Measurements from ENCODE around the gene WDR27. TPM values are rescaled to one million over a fixed set of nuclear protein-coding genes. Genes with fewer than 3 reads are reported as not detected.

The WDR27 gene
- total and polyA plus RNA-seq, 12 donors, result 3.2 to 12.0 (median 6.6) TPM

- intact Hi-C loops (cut with DNase I), result no loop called here
- DNase-seq (no peak), ATAC-seq (no peak)
- Histone ChIP-seq H3K4me1 (peaks cover 0 to 18% (median 9%) of the 10 kb centered on the region in 9 donors), H3K9me3 (peaks cover 0 to 7% (median 0%) of the 10 kb centered on the region in 11 donors), H3K36me3 (peaks cover 0 to 65% (median 0%) of the 10 kb centered on the region in 9 donors), H3K27me3 (no peaks in the 10 kb centered on the region), H3K27ac (peak overlapping the region in 8 of 10 donors; percentile 38 to 80 (median 63)), H3K4me3 (no peak overlapping the region)
- no peak for TF ChIP-seq CTCF (IDR thresholded peaks at IDR 0.05)
- WGBS, 2 donors, result 77 to 84% methylated on average over 6 of the region's 6 CpGs
Observed at GRCh38 chr6:169669147-169669546, 32.7 kb downstream of the WDR27 start.

GRCh38 chr6:169668203-169668847 is 33.5 kb downstream of the WDR27 start:
- Histone ChIP-seq H3K36me3 (peaks cover 0 to 74% (median 6%) of the 10 kb centered on the region in 9 donors), H3K27ac (peak overlapping the region in 1 of 10 donors; percentile 80), H3K4me1 (peaks cover 0 to 18% (median 9%) of the 10 kb centered on the region in 9 donors), H3K4me3 (no peak overlapping the region), H3K27me3 (no peaks in the 10 kb centered on the region), H3K9me3 (no peaks in the 10 kb centered on the region)
- intact Hi-C loops (cut with DNase I), result no loop called here
- no peak for TF ChIP-seq CTCF (IDR thresholded peaks at IDR 0.05)
- ATAC-seq (no peak), DNase-seq (no peak)
- 89 to 94% methylated on average over 15 of the region's 15 CpGs for WGBS, 2 donors

GRCh38 chr6:169667716-169668115 is 34.1 kb downstream of the WDR27 start:
- H3K27ac ChIP-seq, result no peak overlapping the region
- no peak for TF ChIP-seq CTCF (IDR thresholded peaks at IDR 0.05)
- DNase-seq (no peak), ATAC-seq (no peak)
- 97% methylated on average over 27 of the region's 27 CpGs for WGBS, 2 donors
- H3K36me3 ChIP-seq, result peaks cover 0 to 80% (median 9%) of the 10 kb centered on the region in 9 donors
- H3K27me3 ChIP-seq, result no peaks in the 10 kb centered on the region
- no peak overlapping the region for H3K4me3 ChIP-seq
- H3K9me3 ChIP-seq, result no peaks in the 10 kb centered on the region
- H3K4me1 ChIP-seq, result peaks cover 0 to 18% (median 9%) of the 10 kb centered on the region in 9 donors
- intact Hi-C loops (cut with DNase I), result no loop called here

- DNase-seq, result no peak
- intact Hi-C loops (cut with DNase I), result no loop called here
- no peak for ATAC-seq
- WGBS, 2 donors, result 96 to 98% methylated on average over 18 of the region's 18 CpGs
- no peak overlapping the region for H3K4me3 ChIP-seq
- peaks cover 0 to 18% (median 9%) of the 10 kb centered on the region in 9 donors for H3K4me1 ChIP-seq
- no peak for TF ChIP-seq CTCF (IDR thresholded peaks at IDR 0.05)
- H3K27me3 ChIP-seq, result no peaks in the 10 kb centered on the region
- H3K27ac ChIP-seq, result no peak overlapping the region
- peaks cover 0 to 82% (median 9%) of the 10 kb centered on the region in 9 donors for H3K36me3 ChIP-seq
- H3K9me3 ChIP-seq, result no peaks in the 10 kb centered on the region
Observed at GRCh38 chr6:169666441-169666840, 35.4 kb downstream of the WDR27 start.

Measured in heart right ventricle (tissue), 16 donors.